Measurements from ENCODE around the gene GAPVD1. TPM values are rescaled to one million over a fixed set of nuclear protein-coding genes. Genes with fewer than 3 reads are reported as not detected.
"Not testable (repeated sequence)": the region's sequence is repeated elsewhere in the genome, so short reads cannot be mapped to it uniquely, and the experiment has no call there.

GAPVD1 gene
- total and polyA plus RNA-seq, 10 of the 15 experiments (the other 5 are each of a cell fraction or from before 2014, with no cell fraction given) = 4.3 to 36.6 (median 25.9) TPM

GRCh38 chr9:125284855-125285254 is 23.2 kb downstream of the GAPVD1 start:
- Histone ChIP-seq H3K4me2 (ENCODE audit: control insufficient read depth, insufficient read depth) (no peak overlapping the region), H3K4me3 (no peak overlapping the region), H4K20me1 (ENCODE audit: control insufficient read depth, insufficient read depth) (no peaks in the 10 kb centered on the region), H2AFZ (ENCODE audit: control insufficient read depth, low read depth, low read length) (no peak overlapping the region), H3K9me3 (replicated peaks; ENCODE audit: control insufficient read depth, insufficient read depth, low read length) (no peaks in the 10 kb centered on the region), H3K9ac (ENCODE audit: control insufficient read depth, insufficient read depth, low read length) (no peak overlapping the region), H3K36me3 (ENCODE audit: control insufficient read depth in 2 of 2, insufficient read depth in 2 of 2, low read length in 1 of 2) (peaks cover 0 to 4% of the 10 kb centered on the region in 2 experiments; a peak in 2 of 4 replicates), H3K79me2 (ENCODE audit: control insufficient read depth, insufficient read depth, low read length) (peaks cover 21% of the 10 kb centered on the region), H3K27ac (ENCODE audit: control insufficient read depth, insufficient read depth) (no peak overlapping the region), H3K27me3 (replicated peaks in 1 of 2; ENCODE audit: control insufficient read depth in 2 of 2, insufficient read depth in 2 of 2, low read length in 1 of 2) (no peaks in the 10 kb centered on the region), H3K4me1 (ENCODE audit: control insufficient read depth, insufficient read depth, low read length) (no peaks in the 10 kb centered on the region)
- WGBS (ENCODE audit: insufficient coverage, insufficient replicate concordance, low lambda C conversion rate, missing lambda C conversion rate) = 97% methylated on average over 3 of the region's 3 CpGs
- TF ChIP-seq NFYB (IDR thresholded peaks at IDR 0.05; ENCODE audit: insufficient read depth, low read depth, low read length) (no peak), ZNF24 (IDR thresholded peaks at IDR 0.05) (no peak), RELB (IDR thresholded peaks at IDR 0.05; ENCODE audit: low read depth) (no peak), NFIC (IDR thresholded peaks at IDR 0.05; ENCODE audit: low read depth, low read length) (no peak), ZNF622 (IDR thresholded peaks at IDR 0.05) (no peak)
- DNase-seq (ENCODE audit: low read depth, low spot score) (no peak), FAIRE-seq (no peak), ATAC-seq (no peak)
- ChIA-PET RAD21 (ENCODE audit: unreplicated experiment) (no interaction called here), POLR2A (interaction anchor here (0.6 kb wide), 2 partner anchors 21 to 49 kb away, joined by 4 read pairs; no protein-coding TSS in a partner anchor), CTCF (no interaction called here), SMC1A (ENCODE audit: uncharacterized antibody, unreplicated experiment) (no interaction called here)
- no TSS peak for BruUV-seq (replicated peaks)
- intact Hi-C loops (cut with micrococcal nuclease; ENCODE audit: unreplicated experiment) = no loop called here
- in situ Hi-C loops (cut with MboI) = no loop called here

GRCh38 chr9:125286935-125287433 is 25.4 kb downstream of the GAPVD1 start:
- SMC1A ChIA-PET (ENCODE audit: uncharacterized antibody, unreplicated experiment) = interaction anchor here (0.7 to 1.3 kb wide), 2 partner anchors 14 to 18 kb away, joined by 3 read pairs; no protein-coding TSS in a partner anchor
- H3K27ac ChIP-seq (ENCODE audit: control insufficient read depth, insufficient read depth); H3K4me2 ChIP-seq (ENCODE audit: control insufficient read depth, insufficient read depth); CTCF ChIA-PET; intact Hi-C loops (cut with micrococcal nuclease; ENCODE audit: unreplicated experiment); RAD21 ChIA-PET (ENCODE audit: unreplicated experiment); POLR2A ChIA-PET; H3K27me3 ChIP-seq (replicated peaks in 1 of 2; ENCODE audit: control insufficient read depth in 2 of 2, insufficient read depth in 2 of 2, low read length in 1 of 2); in situ Hi-C loops (cut with MboI); ATAC-seq; H3K36me3 ChIP-seq (ENCODE audit: control insufficient read depth in 2 of 2, insufficient read depth in 2 of 2, low read length in 1 of 2); H2AFZ ChIP-seq (ENCODE audit: control insufficient read depth, low read depth, low read length); H3K9ac ChIP-seq (ENCODE audit: control insufficient read depth, insufficient read depth, low read length); H3K9me3 ChIP-seq (replicated peaks; ENCODE audit: control insufficient read depth, insufficient read depth, low read length); FAIRE-seq; H3K4me3 ChIP-seq; H4K20me1 ChIP-seq (ENCODE audit: control insufficient read depth, insufficient read depth); BruUV-seq (replicated peaks); H3K4me1 ChIP-seq (ENCODE audit: control insufficient read depth, insufficient read depth, low read length); DNase-seq (ENCODE audit: low read depth, low spot score): not testable (repeated sequence)
- H3K79me2 ChIP-seq (ENCODE audit: control insufficient read depth, insufficient read depth, low read length) = peaks cover 20% of the 10 kb centered on the region
- 86% methylated on average over 7 of the region's 7 CpGs for WGBS (ENCODE audit: insufficient coverage, insufficient replicate concordance, low lambda C conversion rate, missing lambda C conversion rate)

Data from GM12878 (cell line).